HEK293 (cell line): ENCODE results near the gene NAA80.

ENCODE experiments used
- AEBP2 ChIP-seq: fragments of 450-650 bp; formaldehyde crosslinking; IDR thresholded peaks from 2 replicates; pipeline ENCODE4 v1.5.1; 2016; ENCODE audit warnings: missing biosample characterization, missing genetic modification characterization, borderline replicate concordance
- BCL6B ChIP-seq: fragments of 450-650 bp; formaldehyde crosslinking; IDR thresholded peaks from 2 replicates; pipeline ENCODE4 v1.5.1; 2017; ENCODE audit warnings: missing biosample characterization, missing genetic modification characterization
- GLIS1 ChIP-seq: fragments of 450-650 bp; formaldehyde crosslinking; IDR thresholded peaks from 2 replicates; pipeline ENCODE4 v1.5.1; 2016; ENCODE audit warnings: missing biosample characterization, missing genetic modification characterization
- GLIS2 ChIP-seq: fragments of 450-650 bp; formaldehyde crosslinking; IDR thresholded peaks from 2 replicates; pipeline ENCODE4 v1.5.1; 2016; ENCODE audit warnings: missing biosample characterization, missing genetic modification characterization
- HIC1 ChIP-seq: fragments of 450-650 bp; formaldehyde crosslinking; IDR thresholded peaks from 2 replicates; pipeline ENCODE4 v1.5.1; 2016; ENCODE audit warnings: missing biosample characterization, missing genetic modification characterization
- KLF1 ChIP-seq: fragments of 450-650 bp; formaldehyde crosslinking; IDR thresholded peaks from 2 replicates; pipeline ENCODE4 v1.5.1; 2016; ENCODE audit warnings: missing biosample characterization, missing genetic modification characterization
- KLF7 ChIP-seq: fragments of 450-650 bp; formaldehyde crosslinking; IDR thresholded peaks from 2 replicates; pipeline ENCODE4 v1.5.1; 2016; ENCODE audit warnings: missing biosample characterization, missing genetic modification characterization, borderline replicate concordance
- MZF1 ChIP-seq: fragments of 450-650 bp; formaldehyde crosslinking; IDR thresholded peaks from 2 replicates; pipeline ENCODE4 v1.5.1; 2017; ENCODE audit warnings: missing biosample characterization, missing genetic modification characterization, borderline replicate concordance
- PATZ1 ChIP-seq: fragments of 450-650 bp; formaldehyde crosslinking; IDR thresholded peaks from 2 replicates; pipeline ENCODE4 v1.5.1; 2016; ENCODE audit warnings: missing biosample characterization, missing genetic modification characterization
- PRDM6 ChIP-seq: fragments of 450-650 bp; formaldehyde crosslinking; IDR thresholded peaks from 2 replicates; pipeline ENCODE4 v1.5.1; 2017; ENCODE audit warnings: missing biosample characterization, missing genetic modification characterization
- SCRT2 ChIP-seq: fragments of 450-650 bp; formaldehyde crosslinking; IDR thresholded peaks from 2 replicates; pipeline ENCODE4 v1.5.1; 2016; ENCODE audit warnings: missing biosample characterization, missing genetic modification characterization
- SP2 ChIP-seq: fragments of 450-650 bp; formaldehyde crosslinking; IDR thresholded peaks from 2 replicates; pipeline ENCODE4 v1.5.1; 2016; ENCODE audit warnings: missing biosample characterization, missing genetic modification characterization
- ZBTB26 ChIP-seq: fragments of 450-650 bp; formaldehyde crosslinking; optimal IDR thresholded peaks from 2 replicates; pipeline ENCODE3; 2016; ENCODE audit warnings: missing biosample characterization, mild to moderate bottlenecking, missing genetic modification characterization
- ZBTB8A ChIP-seq: fragments of 450-650 bp; formaldehyde crosslinking; IDR thresholded peaks from 2 replicates; pipeline ENCODE4 v1.5.1; 2016; ENCODE audit warnings: missing biosample characterization, missing genetic modification characterization
- ZFHX2 ChIP-seq: fragments of 450-650 bp; formaldehyde crosslinking; conservative IDR thresholded peaks from 2 replicates; pipeline ENCODE4 v1.5.1; 2016; ENCODE audit warnings: missing biosample characterization, missing genetic modification characterization
- ZIC2 ChIP-seq: fragments of 450-650 bp; formaldehyde crosslinking; IDR thresholded peaks from 2 replicates; pipeline ENCODE4 v1.5.1; 2016; ENCODE audit warnings: missing biosample characterization, missing genetic modification characterization
- ZNF10 ChIP-seq: fragments of 450-650 bp; formaldehyde crosslinking; IDR thresholded peaks from 2 replicates; pipeline ENCODE4 v1.5.1; 2017; ENCODE audit warnings: missing biosample characterization, missing genetic modification characterization
- ZNF175 ChIP-seq: fragments of 450-650 bp; formaldehyde crosslinking; IDR thresholded peaks from 2 replicates; pipeline ENCODE4 v1.5.1; 2016; ENCODE audit warnings: missing biosample characterization, missing genetic modification characterization
- ZNF341 ChIP-seq: fragments of 450-650 bp; formaldehyde crosslinking; IDR thresholded peaks from 2 replicates; pipeline ENCODE4; 2016; ENCODE audit warnings: low read depth, missing biosample characterization, missing genetic modification characterization
- ZNF561 ChIP-seq: fragments of 450-650 bp; IDR thresholded peaks from 2 replicates; pipeline ENCODE4 v1.5.1; 2018; ENCODE audit warnings: missing biosample characterization, missing genetic modification characterization, borderline replicate concordance
- ZNF596 ChIP-seq: fragments of 450-650 bp; IDR thresholded peaks from 2 replicates; pipeline ENCODE4 v1.5.0; 2018; ENCODE audit warnings: missing biosample characterization, mild to moderate bottlenecking, missing genetic modification characterization, moderate library complexity
- ZNF658 ChIP-seq: fragments of 450-650 bp; formaldehyde crosslinking; IDR thresholded peaks from 2 replicates; pipeline ENCODE4; 2016; ENCODE audit warnings: missing biosample characterization, missing genetic modification characterization
- ZNF670 ChIP-seq: fragments of 450-650 bp; formaldehyde crosslinking; IDR thresholded peaks from 2 replicates; pipeline ENCODE4 v1.5.1; 2016; ENCODE audit warnings: missing biosample characterization, missing genetic modification characterization, low read depth
- ZNF843 ChIP-seq: fragments of 450-650 bp; formaldehyde crosslinking; IDR thresholded peaks from 2 replicates; pipeline ENCODE4 v1.5.1; 2016; ENCODE audit warnings: missing biosample characterization, missing genetic modification characterization

NAA80 gene

GRCh38 chr3:50267280-50267913 is 31.8 kb downstream of the NAA80 start (continued):
- TF ChIP-seq ZNF341 (tag by site-specific recombination) (peak; percentile 46), HIC1 (0 out of 2 replicates have a peak, but pooled peaks have one; percentile 26), SCRT2 (tag by site-specific recombination) (peak; percentile 57; the same call in 1 of the 2 replicates), MZF1 (tag by site-specific recombination) (no peak), AEBP2 (tag by site-specific recombination) (no peak), GLIS1 (tag by site-specific recombination) (peak; percentile 88), ZNF658 (tag by site-specific recombination) (no peak), ZNF670 (tag by site-specific recombination) (no peak), ZBTB26 (no peak), ZIC2 (peak; percentile 93), ZBTB8A (tag by site-specific recombination) (peak; percentile 56), ZNF10 (tag by site-specific recombination) (no peak), KLF1 (tag by site-specific recombination) (peak; percentile 87), ZFHX2 (tag by site-specific recombination) (peak; percentile 84), PRDM6 (tag by site-specific recombination) (no peak), KLF7 (tag by site-specific recombination) (peak; percentile 78), ZNF561 (tag by site-specific recombination) (no peak), BCL6B (tag by site-specific recombination) (no peak), GLIS2 (tag by site-specific recombination) (peak; percentile 65), PATZ1 (peak; percentile 40; the same call in 1 of the 2 replicates), SP2 (tag by site-specific recombination) (peak; percentile 63), ZNF175 (tag by site-specific recombination) (no peak), ZNF596 (tag by site-specific recombination) (no peak), ZNF843 (tag by site-specific recombination) (no peak)
